NT2/D1 (cell line): ENCODE measurements around the gene TAF1C.

Experiments used
- SUZ12 ChIP-seq: IDR thresholded peaks from 2 replicates; pipeline ENCODE4 v1.6.1; 2011; ENCODE audit not compliant: insufficient read length, insufficient read depth; ENCODE audit errors: extremely low read depth
- ZNF274 ChIP-seq: IDR thresholded peaks from 2 replicates; pipeline ENCODE4 v1.6.1; 2011; ENCODE audit warnings: mild to moderate bottlenecking, low read depth, low read length

GRCh38 chr16:84138500-84138823, 48.4 kb downstream of the TAF1C start:
- no peak for TF ChIP-seq ZNF274
- no peak for TF ChIP-seq SUZ12
